HepG2 (cell line): ENCODE data around the gene NEU1. TPM values are rescaled to one million over a fixed set of nuclear protein-coding genes. Genes with fewer than 3 reads are reported as not detected.
"Not testable (repeated sequence)": the region's sequence is repeated elsewhere in the genome, so short reads cannot be mapped to it uniquely, and the experiment has no call there.

Experiments used
- ATAC-seq: fragments of 200-7000 bp; cut with Tn5 transposase; 3 replicates; pipeline ENCODE4 v1.9.1; 2020; ENCODE audit warnings: mild to moderate bottlenecking, moderate library complexity
- BruUV-seq: library from RNA; stranded (reverse); fragments of 400-500 nt; replicated peaks from 2 replicates; lab custom pipeline; 2021; lab: Mats Ljungman, UMichigan
- CTCF ChIA-PET: fragments of 300-600 bp; formaldehyde crosslinking; extraction: SDS; loops from one replicate; lab custom pipeline; 2021; ENCODE audit warnings: low total read pairs, inconsistent platforms, low intra/inter-chr PET ratio; lab: Yijun Ruan, JAX
- POLR2A ChIA-PET: fragments of 350-600 bp; sonication (Branson Sonifier 250); formaldehyde crosslinking; loops from one replicate; lab custom pipeline; 2020; ENCODE audit warnings: antibody characterized with exemption, inconsistent platforms; lab: Yijun Ruan, JAX
- DNase-seq: peaks from one replicate; pipeline ENCODE4 v3.0.0-alpha.2; 2015; ENCODE audit warnings: low spot score
- FAIRE-seq: peaks from 3 replicates; lab custom pipeline; 2011; peaks lifted over from hg19 to GRCh38; lab: Jason Lieb, UNC
- H2AFZ ChIP-seq: one replicate; pipeline ENCODE4 v1.6.1; 2011; ENCODE audit warnings: low read length, inconsistent platforms
- H3K27ac ChIP-seq: fragments of 300-600 bp; 3 replicates; pipeline ENCODE4 v1.8.0; 2011; ENCODE audit warnings: mixed run types, mild to moderate bottlenecking, mixed read lengths, low read length, inconsistent platforms; ENCODE audit not compliant: insufficient read depth; ENCODE audit errors: extremely low read length
- H3K27me3 ChIP-seq, 2 experiments: fragments of 200-600 bp in 1 of 2; 2 replicates in 1 of 2; 3 replicates in 1 of 2; pipeline versions ENCODE4 v1.6.0 to v1.8.0; 2011; ENCODE audit warnings: low read length in 2 of 2, mild to moderate bottlenecking in 2 of 2, moderate library complexity in 2 of 2, inconsistent platforms in 1 of 2; ENCODE audit not compliant: insufficient read depth in 2 of 2, control insufficient read depth in 1 of 2
- H3K36me3 ChIP-seq, 2 experiments: fragments of 200-600 bp in 1 of 2; replicated peaks in 1 of 2; 2 replicates in 1 of 2; 3 replicates in 1 of 2; pipeline versions ENCODE4 v1.5.1 to v1.8.0; 2011; ENCODE audit warnings: low read length in 2 of 2, inconsistent platforms in 1 of 2; ENCODE audit not compliant: insufficient read depth in 2 of 2, control insufficient read depth in 1 of 2
- H3K4me1 ChIP-seq: 2 replicates; pipeline ENCODE4 v1.5.1; 2012; ENCODE audit warnings: low read length, inconsistent platforms; ENCODE audit not compliant: insufficient read depth
- H3K4me2 ChIP-seq: 2 replicates; pipeline ENCODE4 v1.6.0; 2011; ENCODE audit warnings: low read depth, low read length, inconsistent platforms
- H3K4me3 ChIP-seq, 3 experiments: fragments of 200-600 bp in 1 of 3; sonication (generic), shearing (Covaris generic) in 1 of 3; replicated peaks in 1 of 3; 2 replicates each; pipeline ENCODE4 v1.5.1; 2011 to 2016; ENCODE audit warnings: low read length in 3 of 3, inconsistent platforms in 2 of 3, low read depth in 2 of 3, mild to moderate bottlenecking in 2 of 3, control low read depth in 1 of 3, mixed read lengths in 1 of 3; ENCODE audit not compliant: insufficient read depth in 1 of 3
- H3K79me2 ChIP-seq: one replicate; pipeline ENCODE4 v1.6.1; 2011; ENCODE audit warnings: low read length, inconsistent platforms; ENCODE audit not compliant: insufficient read depth
- H3K9ac ChIP-seq: 2 replicates; pipeline ENCODE4 v1.6.0; 2011; ENCODE audit warnings: mild to moderate bottlenecking, low read depth, low read length, inconsistent platforms; ENCODE audit not compliant: insufficient read depth
- H3K9me3 ChIP-seq: 2 replicates; pipeline ENCODE4 v1.5.1; 2012; ENCODE audit warnings: mild to moderate bottlenecking, low read length
- H4K20me1 ChIP-seq: 2 replicates; pipeline ENCODE4 v1.6.0; 2011; ENCODE audit warnings: inconsistent platforms, mild to moderate bottlenecking, low read length, moderate library complexity; ENCODE audit not compliant: insufficient read depth
- CHD4 ChIP-seq: fragments of 200-600 bp; sonication (generic); IDR thresholded peaks from 2 replicates; pipeline ENCODE4 v1.7.0; 2017; ENCODE audit warnings: mild to moderate bottlenecking, low read length, borderline replicate concordance
- EHMT2 ChIP-seq: fragments of 200-600 bp; sonication (generic); IDR thresholded peaks from 2 replicates; pipeline ENCODE4 v1.7.0; 2017; ENCODE audit warnings: antibody characterized with exemption, low read depth, low read length, borderline replicate concordance
- FOSL2 ChIP-seq: sonication (generic); formaldehyde crosslinking; IDR thresholded peaks from 2 replicates; pipeline ENCODE4 v1.4.0; 2020; ENCODE audit warnings: missing genetic modification reagents
- HDAC1 ChIP-seq: sonication (generic); formaldehyde crosslinking; IDR thresholded peaks from 2 replicates; pipeline ENCODE4 v1.5.1; 2020; ENCODE audit warnings: mild to moderate bottlenecking, missing genetic modification reagents
- PRMT3 ChIP-seq: sonication (generic); formaldehyde crosslinking; IDR thresholded peaks from 2 replicates; pipeline ENCODE4 v1.8.1; 2022; ENCODE audit warnings: low read depth, mild to moderate bottlenecking, moderate library complexity, missing genetic modification reagents, borderline replicate concordance
- ZMYM2 ChIP-seq: sonication (generic); formaldehyde crosslinking; IDR thresholded peaks from 2 replicates; pipeline ENCODE4 v1.8.0; 2022; ENCODE audit warnings: mild to moderate bottlenecking, missing genetic modification reagents
- ZMYM3 ChIP-seq: sonication (generic); formaldehyde crosslinking; IDR thresholded peaks from 2 replicates; pipeline ENCODE4 v1.5.1; 2020; ENCODE audit warnings: mild to moderate bottlenecking, missing genetic modification reagents
- ZNF264 ChIP-seq: sonication (generic); formaldehyde crosslinking; IDR thresholded peaks from 2 replicates; pipeline ENCODE4 v1.4.0; 2020; ENCODE audit warnings: missing genetic modification reagents
- ZNF337 ChIP-seq: sonication (generic); formaldehyde crosslinking; IDR thresholded peaks from 2 replicates; pipeline ENCODE4 v1.5.1; 2020; ENCODE audit warnings: missing genetic modification reagents, low read depth, mild to moderate bottlenecking, borderline replicate concordance
- ZNF530 ChIP-seq: sonication (generic); formaldehyde crosslinking; IDR thresholded peaks from 2 replicates; pipeline ENCODE4 v1.5.0; 2020; ENCODE audit warnings: low read depth, mild to moderate bottlenecking, missing genetic modification reagents
- ZNF549 ChIP-seq: sonication (generic); formaldehyde crosslinking; IDR thresholded peaks from 2 replicates; pipeline ENCODE4 v1.5.0; 2020; ENCODE audit warnings: missing genetic modification reagents
- WGBS: methylation state at CpG from one replicate; pipeline ENCODE4 v1.1.6; 2017; ENCODE audit warnings: low lambda C conversion rate; 5-methylcytosine and 5-hydroxymethylcytosine counted together
- in situ Hi-C: cut with HindIII; loops from 2 replicates; pipeline ENCODE4 v1.10.0; 2017; ENCODE audit warnings: low pct_unique_long_range_greater_than_20kb; ENCODE audit not compliant: extremely low pct_ligation_motif_present
- intact Hi-C: fragments of 100-400 bp; cut with micrococcal nuclease; formaldehyde crosslinking; loops from one replicate; pipeline ENCODE4 v1.10.0; 2022; ENCODE audit not compliant: unreplicated experiment
- polyA plus RNA-seq, 8 experiments: library from polyadenylated mRNA; depleted of rRNA in 3 of 8; stranded (reverse) in 7 of 8; unstranded in 1 of 8; fragments of >200 nt; fragmentation: Illumina TruSeq in 4 of 8; extraction: Trizol in 4 of 8; gene quantifications; 2 replicates each; pipeline versions ENCODE4 v1.2.1 to v1.2.3, GENCODE V29; 2011 to 2016; ENCODE audit warnings: low read depth in 4 of 8, missing spikeins in 1 of 8, mixed read lengths in 1 of 8; ENCODE audit not compliant: insufficient read depth in 1 of 8
- total RNA-seq, 5 experiments: library from RNA; depleted of rRNA; stranded (reverse); fragments of >200 nt; fragmentation: Illumina TruSeq; extraction: Trizol; gene quantifications; 2 replicates each; pipeline ENCODE4 v1.2.3, GENCODE V29; 2016; ENCODE audit warnings: low read depth in 1 of 5
- TF ChIP-seq, protein P1 (sequence below): sonication (generic); formaldehyde crosslinking; IDR thresholded peaks from 2 replicates; pipeline ENCODE4 v1.4.0; 2020; ENCODE audit warnings: missing genetic modification reagents, low read depth, mild to moderate bottlenecking, borderline replicate concordance

The NEU1 gene
- total and polyA plus RNA-seq, 2 of the 13 experiments (the other 11 are each of a cell fraction or from before 2014, with no cell fraction given): 215 to 297 TPM

- peak; percentile 42; the same call in 1 of the 2 replicates for TF ChIP-seq HDAC1 (CRISPR knock-in tag)
- TF ChIP-seq, protein P1, sequence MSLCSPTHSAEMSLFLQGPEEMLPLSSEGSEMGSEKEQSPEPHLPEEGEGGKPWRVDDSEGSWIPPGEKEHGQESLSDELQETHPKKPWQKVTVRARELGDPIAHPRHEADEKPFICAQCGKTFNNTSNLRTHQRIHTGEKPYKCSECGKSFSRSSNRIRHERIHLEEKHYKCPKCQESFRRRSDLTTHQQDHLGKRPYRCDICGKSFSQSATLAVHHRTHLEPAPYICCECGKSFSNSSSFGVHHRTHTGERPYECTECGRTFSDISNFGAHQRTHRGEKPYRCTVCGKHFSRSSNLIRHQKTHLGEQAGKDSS (CRISPR knock-in tag): no peak
- TF ChIP-seq ZNF549: no peak
- TF ChIP-seq PRMT3 (CRISPR knock-in tag): no peak
- TF ChIP-seq ZNF337 (CRISPR knock-in tag): no peak
- TF ChIP-seq ZNF530 (CRISPR knock-in tag): no peak
- ATAC-seq (peak; percentile 16; the same call in 1 of the 3 replicates), DNase-seq (peak; percentile 60), FAIRE-seq (no peak)
- peaks cover 1 to 6% of the 10 kb centered on the region in 2 experiments; a peak in 1 of 5 replicates for H3K27me3 ChIP-seq
- H3K9me3 ChIP-seq: no peaks in the 10 kb centered on the region
- H3K4me1 ChIP-seq: peaks cover 49% of the 10 kb centered on the region
- ChIA-PET POLR2A (interaction anchor here (1.0 to 3.9 kb wide), 9 partner anchors 11 to 170 kb away, joined by 3 to 27 read pairs (median 5); partner anchors contain the start of genes C2, CFB and EHMT2), CTCF (no interaction called here)
- no TSS peak for BruUV-seq
- no peak overlapping the region for H3K9ac ChIP-seq
- H2AFZ ChIP-seq: no peak overlapping the region
- 5% methylated on average over 4 of the region's 4 CpGs for WGBS
- no peaks in the 10 kb centered on the region for H3K79me2 ChIP-seq
- intact Hi-C loops: no loop called here
- no peak overlapping the region for H3K4me3 ChIP-seq
- H4K20me1 ChIP-seq: no peaks in the 10 kb centered on the region
- no peaks in the 10 kb centered on the region for H3K36me3 ChIP-seq
- H3K4me2 ChIP-seq: peak overlapping the region; percentile 4; the same call in 1 of the 2 replicates
- in situ Hi-C loops: loop anchor here (25.0 kb wide), 1 partner anchor 1054 kb away; the partner anchor contains the start of genes BRD2 and HLA-DMA
- no peak overlapping the region for H3K27ac ChIP-seq
Observed at GRCh38 chr6:31908791-31909190, 46.2 kb upstream of the NEU1 start.

DNA sequence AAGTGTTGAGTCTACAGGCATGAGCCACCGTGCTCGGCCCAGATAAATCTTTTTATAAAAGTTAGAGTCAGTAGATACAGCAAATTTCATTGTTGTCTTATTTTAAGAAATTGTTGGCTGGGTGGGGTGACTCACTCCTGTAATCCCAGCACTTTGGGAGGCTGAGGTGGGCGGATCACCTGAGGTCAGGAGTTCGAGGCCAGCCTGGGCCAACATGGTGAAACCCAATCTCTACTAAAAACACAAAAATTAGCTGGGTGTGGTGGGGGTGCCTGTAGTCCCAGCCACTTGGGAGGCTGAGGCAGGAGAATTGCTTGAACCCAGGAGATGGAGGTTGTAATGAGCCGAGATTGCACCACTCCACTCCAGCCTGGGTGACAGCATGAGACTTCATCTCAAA lies 45.6 kb upstream of the NEU1 start:
- H3K36me3 ChIP-seq, H3K27ac ChIP-seq, H3K4me3 ChIP-seq, H3K27me3 ChIP-seq, H4K20me1 ChIP-seq, H3K9ac ChIP-seq, H3K79me2 ChIP-seq, H2AFZ ChIP-seq, ATAC-seq, DNase-seq, BruUV-seq, H3K9me3 ChIP-seq, CTCF ChIA-PET, intact Hi-C loops, FAIRE-seq: not testable (repeated sequence)
- in situ Hi-C loops: loop anchor here (25.0 kb wide), 1 partner anchor 1054 kb away; the partner anchor contains the start of genes BRD2 and HLA-DMA
- peak; percentile 53; the same call in 1 of the 2 replicates for TF ChIP-seq FOSL2 (CRISPR knock-in tag)
- TF ChIP-seq ZMYM3 (CRISPR knock-in tag): 0 out of 2 replicates have a peak, but pooled peaks have one; percentile 34
- TF ChIP-seq ZMYM2 (CRISPR knock-in tag): 0 out of 2 replicates have a peak, but pooled peaks have one; percentile 26
- TF ChIP-seq ZNF264 (CRISPR knock-in tag): peak; percentile 63; the same call in 1 of the 2 replicates
- 0 out of 2 replicates have a peak, but pooled peaks have one; percentile 14 for TF ChIP-seq EHMT2
- peak; percentile 29; the same call in 1 of the 2 replicates for TF ChIP-seq CHD4
- WGBS: 29% methylated on average over 5 of the region's 5 CpGs
- POLR2A ChIA-PET: interaction anchor here (0.7 to 3.9 kb wide), 18 partner anchors 10 to 1502 kb away, joined by 4 to 31 read pairs (median 6); partner anchors contain the start of genes BAG6, C2, CFB and DXO
- Histone ChIP-seq H3K4me2 (peak overlapping the region; percentile 68), H3K4me1 (peaks cover 54% of the 10 kb centered on the region)
